ENCODE measurements around the gene KMT2B. TPM values are rescaled to one million over a fixed set of nuclear protein-coding genes. Genes with fewer than 3 reads are reported as not detected.

The KMT2B gene
- total and polyA plus RNA-seq, 9 of the 15 experiments (the other 6 are each of a cell fraction or from before 2014, with no cell fraction given): 0.63 to 43.9 (median 8.1) TPM

DNA sequence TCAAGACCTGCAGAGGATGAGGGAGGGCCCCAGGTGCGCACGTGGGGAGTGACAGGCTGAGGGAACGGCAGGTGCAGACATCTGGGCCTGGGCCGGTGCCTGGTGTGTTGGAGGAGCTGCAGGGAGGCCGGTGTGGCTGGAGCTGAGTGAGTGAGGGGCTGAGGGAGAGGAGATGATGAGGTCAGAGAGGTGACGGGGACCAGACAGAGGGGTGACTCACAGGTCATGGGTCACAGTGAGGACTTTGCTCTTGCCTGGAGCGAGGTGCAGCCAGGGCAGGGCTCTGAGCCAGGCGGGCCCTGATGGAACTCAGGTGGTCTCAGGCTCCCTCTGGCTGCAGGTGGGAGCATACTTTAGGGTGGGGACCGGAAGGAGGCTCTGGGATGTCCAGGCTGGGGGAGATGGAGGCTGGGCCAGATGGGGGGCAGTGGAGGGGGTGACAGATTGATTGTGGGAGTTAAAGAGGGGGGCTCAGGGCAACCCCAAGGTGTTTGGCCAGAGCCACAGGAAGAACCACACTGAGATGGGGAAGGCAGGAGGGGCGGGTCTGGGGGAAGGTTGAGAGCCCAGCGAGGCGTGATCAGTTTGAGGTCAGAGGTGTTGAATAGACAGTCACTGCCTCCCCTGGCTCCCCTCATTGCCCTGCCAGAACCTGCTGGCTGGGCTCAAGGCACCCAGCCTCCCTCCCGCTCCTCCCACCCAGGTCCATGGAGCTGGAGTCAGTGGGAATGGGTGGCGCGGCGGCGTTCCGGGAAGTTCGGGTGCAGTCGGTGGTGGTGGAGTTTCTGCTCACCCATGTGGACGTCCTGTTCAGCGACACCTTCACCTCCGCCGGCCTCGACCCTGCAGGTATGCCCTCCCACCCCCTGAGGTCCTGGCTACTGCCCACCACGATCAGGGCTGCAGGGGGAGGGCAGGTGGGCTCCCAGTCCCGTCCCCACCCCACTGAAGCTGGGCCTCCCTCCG is 65.9 kb downstream of the KMT2B start (continued):
- TF ChIP-seq KAT2B (IDR thresholded peaks at IDR 0.05; ENCODE audit: low read depth, low read length) (no peak), ARID1B (IDR thresholded peaks at IDR 0.05) (no peak), EWSR1 (IDR thresholded peaks at IDR 0.05; ENCODE audit: borderline replicate concordance, low read depth, partially characterized antibody) (no peak)
- TF ChIP-seq, protein P1, sequence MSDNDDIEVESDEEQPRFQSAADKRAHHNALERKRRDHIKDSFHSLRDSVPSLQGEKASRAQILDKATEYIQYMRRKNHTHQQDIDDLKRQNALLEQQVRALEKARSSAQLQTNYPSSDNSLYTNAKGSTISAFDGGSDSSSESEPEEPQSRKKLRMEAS (CRISPR knock-in tag; IDR thresholded peaks at IDR 0.05): no peak

DNA sequence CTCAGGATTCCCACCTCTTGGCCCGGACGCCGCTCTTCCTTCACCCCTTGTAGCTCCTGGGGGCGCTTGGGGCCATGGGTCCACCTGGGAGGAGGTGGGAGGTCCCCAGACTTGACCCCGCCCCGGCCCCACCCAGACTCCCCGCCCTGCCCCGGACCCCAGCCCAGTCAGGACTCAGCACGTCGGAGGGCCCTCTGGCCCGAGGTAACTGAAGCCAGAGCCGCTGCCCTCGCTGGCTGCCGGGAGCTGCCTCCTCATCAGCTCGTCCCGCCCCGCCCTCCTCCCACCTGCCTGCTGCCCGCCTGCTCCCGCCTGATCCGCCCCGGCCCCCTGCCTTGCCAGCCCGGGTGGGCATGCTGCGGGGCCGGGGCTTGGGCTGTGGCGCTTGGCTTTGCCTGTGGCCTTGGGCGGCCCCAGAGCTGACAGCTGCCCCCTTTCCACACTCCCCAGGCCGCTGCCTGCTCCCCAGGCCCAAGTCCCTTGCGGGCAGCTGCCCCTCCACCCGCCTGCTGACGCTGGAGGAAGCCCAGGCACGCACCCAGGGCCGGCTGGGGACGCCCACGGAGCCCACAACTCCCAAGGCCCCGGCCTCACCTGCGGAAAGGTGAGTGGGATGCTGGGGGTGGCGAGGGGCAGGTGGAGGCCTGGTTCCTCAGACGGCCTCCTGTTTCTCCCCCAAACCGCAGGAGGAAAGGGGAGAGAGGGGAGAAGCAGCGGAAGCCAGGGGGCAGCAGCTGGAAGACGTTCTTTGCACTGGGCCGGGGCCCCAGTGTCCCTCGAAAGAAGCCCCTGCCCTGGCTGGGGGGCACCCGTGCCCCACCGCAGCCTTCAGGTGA is 66.9 kb downstream of the KMT2B start:
- H3K79me2 ChIP-seq (ENCODE audit: control insufficient read depth, insufficient read depth, low read length): no peaks in the 10 kb centered on the region
- BruUV-seq (replicated peaks): no TSS peak
- peaks cover 12% of the 10 kb centered on the region; the same call in 1 of the 3 replicates for H3K36me3 ChIP-seq (ENCODE audit: control insufficient read depth, insufficient read depth, low read length)
- no peak overlapping the region for H3K4me3 ChIP-seq
- H3K9me1 ChIP-seq (ENCODE audit: control insufficient read depth, insufficient read depth, low read length): no peaks in the 10 kb centered on the region
- FAIRE-seq: no peak
- WGBS (ENCODE audit: insufficient coverage, low coverage, missing lambda C conversion rate): 83% methylated on average over 15 of the region's 45 CpGs
- H3K4me1 ChIP-seq (replicated peaks in 1 of 2; ENCODE audit: control insufficient read depth in 2 of 2, insufficient read depth in 2 of 2, low read length in 2 of 2): peaks cover 0 to 40% of the 10 kb centered on the region in 2 experiments; a peak in 1 of 5 replicates
- no peak overlapping the region for H3K4me2 ChIP-seq (ENCODE audit: insufficient read depth, low read length)
- in situ Hi-C loops (cut with MboI) (no loop called here), intact Hi-C loops (cut with micrococcal nuclease) (no loop called here)
- DNase-seq (ENCODE audit: extremely low read depth in 1 of 4, low spot score in 3 of 4): no peak
- POLR2A ChIA-PET: interaction anchor here (0.6 kb wide), 1 partner anchor 90 kb away, joined by 3 read pairs; no protein-coding TSS in a partner anchor
- H2AFZ ChIP-seq (ENCODE audit: low read depth, low read length): no peak overlapping the region
- H4K20me1 ChIP-seq (replicated peaks; ENCODE audit: control insufficient read depth, insufficient read depth, low read length): no peaks in the 10 kb centered on the region
- no peak overlapping the region for H3K9ac ChIP-seq (ENCODE audit: insufficient read depth in 1 of 2, low read depth in 2 of 2, low read length in 2 of 2)
- H3K27me3 ChIP-seq (ENCODE audit: control insufficient read depth in 2 of 2, insufficient read depth in 2 of 2, low read length in 2 of 2): no peaks in the 10 kb centered on the region
- H3K9me3 ChIP-seq (replicated peaks; ENCODE audit: control insufficient read depth, insufficient read depth, low read depth, low read length): no peaks in the 10 kb centered on the region
- ATAC-seq: no peak
- CTCF ChIA-PET (ENCODE audit: low intra/inter-chr PET ratio): no interaction called here
- H3K27ac ChIP-seq (ENCODE audit: extremely low read depth, low read depth, low read length): no peak overlapping the region
- TF ChIP-seq, protein P2, sequence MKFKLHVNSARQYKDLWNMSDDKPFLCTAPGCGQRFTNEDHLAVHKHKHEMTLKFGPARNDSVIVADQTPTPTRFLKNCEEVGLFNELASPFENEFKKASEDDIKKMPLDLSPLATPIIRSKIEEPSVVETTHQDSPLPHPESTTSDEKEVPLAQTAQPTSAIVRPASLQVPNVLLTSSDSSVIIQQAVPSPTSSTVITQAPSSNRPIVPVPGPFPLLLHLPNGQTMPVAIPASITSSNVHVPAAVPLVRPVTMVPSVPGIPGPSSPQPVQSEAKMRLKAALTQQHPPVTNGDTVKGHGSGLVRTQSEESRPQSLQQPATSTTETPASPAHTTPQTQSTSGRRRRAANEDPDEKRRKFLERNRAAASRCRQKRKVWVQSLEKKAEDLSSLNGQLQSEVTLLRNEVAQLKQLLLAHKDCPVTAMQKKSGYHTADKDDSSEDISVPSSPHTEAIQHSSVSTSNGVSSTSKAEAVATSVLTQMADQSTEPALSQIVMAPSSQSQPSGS (CRISPR knock-in tag; IDR thresholded peaks at IDR 0.05): no peak

All from K562 (cell line).